HL-60/S4 treated with retinoic acid at 250 ng/mL for 4 days and 3 days (cell line): ENCODE results near the gene RABGAP1L.

Experiments used
- in situ Hi-C: fragments of 300-500 bp; cut with MboI; formaldehyde crosslinking; loops from 2 replicates; pipeline ENCODE4 v1.7.0; 2022; ENCODE audit warnings: low sequenced_read_pairs

RABGAP1L gene

GRCh38 chr1:174974711-174975119 lies 815.4 kb downstream of the RABGAP1L start:
- in situ Hi-C loops = no loop called here

- in situ Hi-C loops = no loop called here
Measured at GRCh38 chr1:174975764-174976163, 816.4 kb downstream of the RABGAP1L start.

DNA sequence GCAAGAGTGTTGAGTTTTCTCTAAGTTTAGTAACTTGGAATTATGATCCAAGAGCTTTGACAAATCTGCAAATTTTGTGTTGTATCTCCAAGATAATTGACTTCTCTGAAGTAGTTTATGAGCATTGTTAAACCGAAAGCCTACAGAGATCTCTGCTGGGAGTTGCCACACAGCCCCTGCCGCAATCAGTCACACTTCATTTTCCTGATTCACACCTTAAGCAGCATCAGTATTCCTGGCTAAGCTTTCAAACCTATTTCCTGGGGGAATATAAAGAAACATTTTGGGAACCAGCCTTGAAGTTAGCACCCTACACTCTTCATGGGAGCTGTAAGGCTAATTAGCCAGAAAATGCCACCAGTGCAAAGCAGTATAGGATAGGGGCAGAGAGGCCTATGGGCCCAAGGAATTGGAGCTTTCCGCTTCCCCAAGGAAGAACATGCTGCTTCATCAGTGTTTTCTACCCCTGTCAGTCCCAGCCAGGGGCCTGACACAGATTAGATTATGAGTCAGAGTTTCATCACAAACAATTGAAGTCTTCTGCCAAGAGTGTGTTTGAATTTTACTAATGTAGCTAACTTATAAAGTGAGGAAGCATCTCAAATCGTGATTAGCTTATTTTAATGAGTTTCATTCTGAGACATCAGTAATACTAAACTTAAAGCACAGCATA lies 817.3 kb downstream of the RABGAP1L start:
- in situ Hi-C loops = no loop called here

GRCh38 chr1:174982971-174983689 lies 823.8 kb downstream of the RABGAP1L start:
- in situ Hi-C loops = loop anchor here (10.0 kb wide), 1 partner anchor 208 kb away; no protein-coding TSS in a partner anchor

- in situ Hi-C loops = loop anchor here (10.0 kb wide), 1 partner anchor 210 kb away; no protein-coding TSS in a partner anchor
Measured at GRCh38 chr1:174984952-174985351, 825.6 kb downstream of the RABGAP1L start.

- in situ Hi-C loops = loop anchor here (10.0 kb wide), 1 partner anchor 214 kb away; no protein-coding TSS in a partner anchor
Measured at GRCh38 chr1:174988539-174988938, 829.2 kb downstream of the RABGAP1L start.

DNA sequence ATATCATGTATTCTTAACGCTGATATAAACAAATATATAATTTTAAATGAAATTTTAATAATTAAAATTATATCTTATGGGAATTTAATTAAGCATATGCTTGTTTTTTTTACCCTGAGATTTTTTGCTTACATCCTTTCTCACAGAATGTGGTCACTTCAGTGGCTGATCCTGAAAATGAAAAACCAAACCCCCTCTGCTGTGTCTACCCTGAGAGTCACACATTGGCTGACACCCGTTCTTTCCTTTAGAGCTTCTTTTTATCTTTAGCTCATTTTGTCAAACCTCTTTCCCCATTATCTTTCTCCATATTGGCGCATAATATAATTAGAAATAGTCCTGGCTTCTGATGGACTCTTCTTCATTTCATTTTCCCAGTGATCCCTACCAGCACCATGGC lies 829.7 kb downstream of the RABGAP1L start:
- in situ Hi-C loops = loop anchor here (10.0 kb wide), 1 partner anchor 214 kb away; no protein-coding TSS in a partner anchor

DNA sequence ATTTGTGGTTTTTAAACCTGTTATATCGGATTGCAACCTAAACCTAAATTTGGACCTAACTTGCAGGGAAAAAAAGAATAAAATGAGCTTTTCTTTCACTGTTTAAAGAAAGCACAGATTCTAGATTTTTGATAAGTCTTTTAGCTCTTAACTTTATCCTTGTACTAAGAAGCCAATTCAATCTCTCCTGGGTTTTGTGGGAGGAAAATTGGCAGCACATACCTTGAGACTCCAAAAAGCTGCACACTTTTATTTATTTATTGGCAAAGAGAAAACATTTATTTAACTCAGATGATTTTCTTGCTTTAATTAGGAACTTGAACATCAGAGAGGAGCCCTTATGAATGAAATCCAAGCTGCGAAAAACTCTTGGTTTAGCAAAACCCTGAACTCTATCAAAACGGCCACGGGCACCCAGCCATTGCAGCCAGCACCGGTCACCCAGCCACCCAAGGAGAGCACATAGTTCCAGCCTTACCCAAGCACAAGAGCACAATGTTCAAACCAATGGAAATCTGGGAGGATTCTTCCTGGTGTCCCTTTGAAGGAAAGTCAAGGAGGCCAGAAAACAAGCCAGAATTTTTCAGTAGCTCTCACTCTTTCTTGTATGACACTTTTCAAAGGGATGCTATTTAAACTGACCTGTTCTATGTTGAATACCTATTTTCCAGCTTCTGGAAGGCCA lies 830.4 kb downstream of the RABGAP1L start:
- in situ Hi-C loops = loop anchor here (10.0 kb wide), 1 partner anchor 215 kb away; no protein-coding TSS in a partner anchor

DNA sequence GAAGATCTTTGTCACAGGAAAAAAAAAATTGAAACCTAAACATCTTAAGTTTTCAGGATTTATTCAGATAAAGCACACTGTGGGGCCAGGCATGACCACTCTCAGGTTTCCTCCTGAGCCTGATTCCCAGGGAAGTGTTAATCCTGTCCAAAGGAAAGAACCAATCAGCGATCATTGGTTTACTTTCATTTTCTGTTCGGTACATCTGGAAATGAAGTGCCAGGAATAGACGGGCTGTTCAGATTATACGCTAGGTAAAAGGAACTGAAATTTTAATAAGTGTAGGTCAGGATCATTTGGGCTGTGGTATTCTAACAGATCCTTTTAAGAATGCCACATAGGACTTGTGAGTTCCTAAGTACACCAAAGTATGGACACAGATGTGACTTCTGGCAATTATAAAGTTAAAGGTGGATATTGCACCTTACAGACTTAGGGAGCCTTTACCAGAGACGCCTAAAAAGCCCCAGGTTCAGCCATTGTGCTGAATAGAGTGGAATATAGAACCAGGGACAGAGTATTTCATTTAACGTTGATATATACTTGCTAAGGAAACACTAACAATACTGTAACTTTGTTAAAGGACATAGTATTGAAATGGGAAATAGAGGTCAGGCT lies 831.2 kb downstream of the RABGAP1L start:
- in situ Hi-C loops = no loop called here

DNA sequence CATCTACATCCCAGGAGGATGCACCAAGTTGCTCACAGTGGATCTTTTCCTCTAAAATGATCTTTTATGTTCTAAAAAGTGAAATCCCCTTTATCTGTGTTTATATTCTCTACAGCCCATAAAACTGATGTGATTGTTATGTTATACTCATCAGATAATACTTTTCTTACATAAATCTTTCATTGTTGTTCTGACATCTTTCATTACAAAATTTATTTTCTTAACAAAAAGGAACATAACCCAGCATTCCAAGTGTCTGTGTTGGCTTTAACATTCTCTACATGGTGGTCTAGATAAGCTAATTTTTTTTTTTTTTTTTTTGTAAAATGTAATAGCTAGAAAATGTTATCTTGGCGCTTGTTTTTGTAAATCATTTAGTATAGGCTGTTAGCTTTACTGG lies 832.2 kb downstream of the RABGAP1L start:
- in situ Hi-C loops = no loop called here

DNA sequence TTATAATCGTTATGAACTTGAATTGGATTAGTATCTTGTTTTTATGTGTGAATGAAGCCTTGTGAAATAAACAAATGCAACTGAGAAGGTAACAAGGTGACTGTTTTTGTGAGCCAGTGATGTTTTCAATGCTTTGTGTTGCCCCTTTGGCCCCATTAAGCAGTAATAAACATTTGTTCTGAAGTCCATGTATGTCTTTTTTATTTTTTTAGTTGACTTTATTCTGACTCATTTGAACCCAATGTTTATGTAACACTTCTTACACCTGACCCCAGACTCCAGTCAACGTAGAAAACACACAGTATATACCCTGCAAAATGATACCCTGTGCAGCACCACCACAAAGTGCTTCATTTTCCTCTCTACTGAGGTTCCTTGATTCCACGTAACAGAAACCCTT lies 835.8 kb downstream of the RABGAP1L start:
- in situ Hi-C loops = no loop called here

GRCh38 chr1:174995916-174996315 lies 836.6 kb downstream of the RABGAP1L start:
- in situ Hi-C loops = no loop called here

DNA sequence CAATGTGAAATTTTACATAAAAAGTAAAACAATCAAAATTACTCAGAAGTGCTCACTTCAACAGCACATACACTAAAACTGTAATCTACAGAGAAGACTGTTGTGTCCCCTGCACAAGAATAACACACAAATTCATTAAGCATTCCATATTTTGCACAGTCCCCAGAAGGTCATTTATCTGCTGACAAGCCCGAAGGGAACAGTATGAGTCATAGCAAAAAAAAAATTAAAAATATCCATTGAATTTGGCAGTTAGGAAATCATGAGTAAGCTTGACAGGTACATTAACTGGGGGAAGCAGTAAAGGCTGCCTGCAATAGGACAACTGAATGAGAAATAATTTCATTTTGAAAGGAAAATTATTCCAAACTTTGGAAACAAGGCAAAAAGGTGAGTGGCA lies 837.2 kb downstream of the RABGAP1L start:
- in situ Hi-C loops = no loop called here

- in situ Hi-C loops = no loop called here
Measured at GRCh38 chr1:174997041-174997440, 837.7 kb downstream of the RABGAP1L start.

DNA sequence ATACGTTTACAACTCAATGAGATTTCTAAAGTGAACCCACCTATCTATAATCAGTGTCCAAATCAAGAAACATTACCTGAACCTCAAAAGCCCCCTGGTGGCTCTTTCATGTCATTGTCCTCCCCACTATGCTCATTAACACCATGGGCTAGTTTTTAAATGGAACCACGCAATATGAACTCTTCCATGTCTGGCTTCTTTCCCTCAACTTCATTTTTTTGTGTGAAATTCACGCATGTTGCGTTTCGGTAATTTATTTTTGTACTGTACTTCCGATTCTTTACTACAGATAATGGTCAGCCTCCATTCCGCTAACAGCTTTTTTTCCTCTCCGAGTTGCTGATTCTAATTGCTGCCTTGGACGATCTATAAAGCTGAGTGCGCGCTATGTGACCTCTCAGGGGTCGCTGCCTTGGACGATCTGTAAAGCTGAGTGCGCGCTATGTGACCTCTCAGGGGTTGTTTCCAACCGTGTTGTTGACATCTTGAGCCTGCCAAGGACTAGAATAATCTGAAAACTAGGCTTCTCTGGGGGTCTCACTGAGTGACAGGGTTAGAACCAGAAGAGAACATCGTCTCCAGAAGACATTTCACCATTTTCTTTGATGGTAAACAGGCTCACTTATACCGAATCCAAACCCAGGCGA lies 839.4 kb downstream of the RABGAP1L start:
- in situ Hi-C loops = no loop called here

GRCh38 chr1:174999216-174999935 lies 840.1 kb downstream of the RABGAP1L start:
- in situ Hi-C loops = no loop called here

- in situ Hi-C loops = no loop called here
Measured at GRCh38 chr1:174999936-175000696, 840.8 kb downstream of the RABGAP1L start, which contains the start of gene CACYBP. Gene CACYBP, plus strand, starts transcription at chr1:174999947. Its CDS starts 234 bp downstream, at chr1:175000181.

DNA sequence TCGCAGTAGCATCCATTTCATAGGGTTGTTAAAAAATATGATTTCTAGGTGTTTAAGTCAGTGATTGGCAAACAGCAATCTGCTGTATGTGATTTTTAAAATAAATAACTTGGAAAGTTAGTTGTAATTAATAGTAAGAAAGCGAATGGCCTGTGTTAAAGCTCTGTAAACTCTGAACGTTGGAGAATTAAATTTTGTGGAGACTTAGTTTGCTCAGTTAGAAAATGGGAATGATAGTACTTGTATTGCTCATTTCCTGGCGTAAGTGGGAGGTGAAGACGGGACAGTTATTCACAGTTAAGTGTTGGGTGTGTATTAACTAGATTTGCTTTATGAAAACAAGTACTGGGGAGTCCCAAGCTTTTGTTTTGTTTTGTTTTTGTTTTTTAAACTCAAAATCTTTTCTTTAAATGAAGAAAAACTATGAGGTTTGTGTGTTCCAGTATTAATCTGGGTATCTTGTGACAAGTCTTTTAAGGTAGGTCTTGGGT lies 841.4 kb downstream of the RABGAP1L start:
- in situ Hi-C loops = no loop called here
